GM10248 (cell line): ENCODE results near the gene CYFIP2.

Experiments
- CTCF ChIA-PET: fragments of 300-600 bp; sonication (Branson Sonifier 250); formaldehyde crosslinking; extraction: SDS; loops from one replicate; lab custom pipeline; 2021; ENCODE audit warnings: antibody characterized with exemption; lab: Yijun Ruan, JAX
- POLR2A ChIA-PET: fragments of 350-650 bp; sonication (Branson Sonifier 250); formaldehyde crosslinking; extraction: SDS; loops from one replicate; lab custom pipeline; 2020; ENCODE audit warnings: antibody characterized with exemption; lab: Yijun Ruan, JAX
- DNase-seq: peaks from one replicate; pipeline ENCODE4 v3.0.0; 2012; ENCODE audit errors: extremely low spot score
- TF ChIP-seq, protein P1 (sequence below): IDR thresholded peaks from 2 replicates; pipeline ENCODE4 v1.5.1; 2012; ENCODE audit warnings: mild to moderate bottlenecking, low read depth; ENCODE audit errors: extremely low read depth, missing control alignments, control extremely low read depth

The CYFIP2 gene

DNA sequence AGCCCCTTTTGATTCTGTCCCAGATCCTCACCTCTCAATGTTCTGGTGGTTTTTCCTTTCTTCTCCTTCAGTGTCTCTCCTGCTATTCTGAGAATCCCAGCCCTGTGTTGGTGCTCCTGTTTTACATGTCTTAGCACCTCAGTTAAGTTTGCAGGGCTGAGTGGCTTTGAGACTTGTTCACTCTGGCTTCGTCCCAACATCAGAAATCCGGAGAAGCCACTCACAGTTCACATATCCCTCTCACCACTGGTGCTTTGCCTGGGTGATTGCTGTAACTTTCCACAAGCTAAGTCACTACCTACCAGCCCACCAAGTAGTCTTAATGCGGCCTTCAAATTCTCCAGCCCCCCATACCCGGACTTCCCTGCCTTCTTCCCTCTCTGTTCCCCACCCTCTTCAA is 40.2 kb downstream of the CYFIP2 start:
- TF ChIP-seq, protein P1, sequence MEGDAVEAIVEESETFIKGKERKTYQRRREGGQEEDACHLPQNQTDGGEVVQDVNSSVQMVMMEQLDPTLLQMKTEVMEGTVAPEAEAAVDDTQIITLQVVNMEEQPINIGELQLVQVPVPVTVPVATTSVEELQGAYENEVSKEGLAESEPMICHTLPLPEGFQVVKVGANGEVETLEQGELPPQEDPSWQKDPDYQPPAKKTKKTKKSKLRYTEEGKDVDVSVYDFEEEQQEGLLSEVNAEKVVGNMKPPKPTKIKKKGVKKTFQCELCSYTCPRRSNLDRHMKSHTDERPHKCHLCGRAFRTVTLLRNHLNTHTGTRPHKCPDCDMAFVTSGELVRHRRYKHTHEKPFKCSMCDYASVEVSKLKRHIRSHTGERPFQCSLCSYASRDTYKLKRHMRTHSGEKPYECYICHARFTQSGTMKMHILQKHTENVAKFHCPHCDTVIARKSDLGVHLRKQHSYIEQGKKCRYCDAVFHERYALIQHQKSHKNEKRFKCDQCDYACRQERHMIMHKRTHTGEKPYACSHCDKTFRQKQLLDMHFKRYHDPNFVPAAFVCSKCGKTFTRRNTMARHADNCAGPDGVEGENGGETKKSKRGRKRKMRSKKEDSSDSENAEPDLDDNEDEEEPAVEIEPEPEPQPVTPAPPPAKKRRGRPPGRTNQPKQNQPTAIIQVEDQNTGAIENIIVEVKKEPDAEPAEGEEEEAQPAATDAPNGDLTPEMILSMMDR, result no peak
- ChIA-PET CTCF (interaction anchor here (1.0 to 4.0 kb wide), 4 partner anchors 18 to 157 kb away, joined by 3 to 33 read pairs (median 10); no protein-coding TSS in a partner anchor), POLR2A (no interaction called here)
- no peak for DNase-seq

DNA sequence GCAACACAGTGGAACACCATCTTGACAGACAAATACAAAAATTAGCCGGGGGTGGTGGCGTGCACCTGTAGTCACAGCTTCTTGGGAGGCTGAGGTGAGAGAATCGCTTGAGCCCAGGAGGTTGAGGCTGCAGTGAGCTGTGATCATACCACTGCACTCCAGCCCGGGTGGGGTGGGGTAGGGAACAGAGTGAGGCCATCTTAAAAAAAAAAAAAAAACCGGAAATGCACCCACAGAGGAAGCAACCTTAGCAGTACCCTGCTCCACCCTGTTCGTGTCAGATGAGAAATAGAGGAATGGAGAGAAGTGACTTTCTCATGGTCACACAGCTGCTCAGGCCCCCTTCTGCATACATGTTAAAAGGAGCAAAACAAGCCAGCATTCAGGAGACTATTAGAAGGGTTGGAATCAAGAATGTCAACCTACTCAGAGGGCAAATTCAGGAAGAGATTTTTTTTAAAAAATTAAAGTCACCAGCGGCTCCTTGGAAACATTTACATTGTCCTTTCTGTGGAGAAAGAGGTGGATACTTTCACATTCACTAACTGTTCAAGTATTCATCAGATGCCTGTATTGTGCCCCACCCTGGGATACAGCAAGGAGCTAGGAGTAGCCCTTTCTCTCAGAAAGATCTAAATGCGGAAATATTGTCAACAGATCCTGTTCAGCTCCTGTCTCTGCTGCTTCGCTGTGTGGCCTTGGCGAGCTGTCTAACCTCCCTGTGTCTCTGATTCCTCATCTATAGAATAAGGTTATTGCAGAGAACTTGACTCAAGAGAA is 41.0 kb downstream of the CYFIP2 start:
- ChIA-PET CTCF (interaction anchor here (0.9 to 4.0 kb wide), 8 partner anchors 8 to 158 kb away, joined by 3 to 33 read pairs (median 4); no protein-coding TSS in a partner anchor), POLR2A (no interaction called here)
- TF ChIP-seq, protein P1, result no peak
- no peak for DNase-seq

DNA sequence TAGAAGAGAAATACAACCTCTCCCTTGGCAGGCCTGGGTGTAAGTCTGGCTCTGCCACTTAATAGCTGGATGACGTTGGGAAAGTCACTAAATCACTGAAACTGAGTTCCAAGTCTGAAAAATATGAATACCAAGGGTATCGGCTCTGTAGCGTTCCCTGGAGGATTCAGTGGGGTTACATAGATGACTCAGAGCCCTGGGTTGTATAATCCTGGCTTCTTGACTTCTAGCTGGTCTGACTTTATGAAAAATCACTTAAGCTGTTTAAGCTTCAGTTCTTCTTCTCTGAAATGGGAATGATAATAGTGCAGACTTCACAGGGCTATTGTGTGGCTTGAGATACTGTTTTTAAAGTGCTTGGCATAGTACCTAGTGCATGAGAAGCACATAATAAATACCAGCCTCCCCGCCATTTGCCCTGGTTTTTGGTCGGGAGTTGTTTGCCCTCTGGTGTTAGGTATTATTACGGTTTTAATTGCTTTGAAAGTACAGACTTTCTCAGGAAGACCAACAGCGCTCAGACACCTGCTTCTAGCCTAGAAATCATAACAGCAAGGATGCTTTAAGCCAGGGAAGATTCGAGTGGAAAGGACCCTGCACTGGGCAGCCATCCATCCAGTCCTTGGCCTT is 43.0 kb downstream of the CYFIP2 start:
- POLR2A ChIA-PET, result no interaction called here
- TF ChIP-seq, protein P1, result no peak
- CTCF ChIA-PET, result interaction anchor here (0.6 to 4.0 kb wide), 7 partner anchors 9 to 160 kb away, joined by 3 to 33 read pairs (median 3); no protein-coding TSS in a partner anchor
- DNase-seq, result no peak

DNA sequence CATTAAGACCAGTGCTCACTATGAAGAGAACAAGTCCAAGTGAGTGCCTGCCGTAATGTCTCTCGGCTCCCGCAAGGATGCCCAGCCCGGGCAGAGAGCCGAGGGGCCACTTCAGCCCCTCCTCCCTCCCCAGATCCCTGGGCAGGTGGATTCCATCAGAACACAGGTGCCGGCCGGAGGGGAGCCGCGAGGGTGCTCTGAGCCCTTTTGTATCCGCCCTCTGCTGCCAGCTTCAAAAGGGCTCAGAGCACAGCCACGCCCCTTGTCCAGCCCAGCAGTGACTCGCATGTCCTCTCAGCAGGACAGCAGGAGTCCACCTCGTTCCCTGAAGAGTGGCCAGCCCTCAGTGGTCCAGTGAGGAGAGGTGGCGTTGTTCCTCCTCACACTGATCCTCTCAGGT is 43.9 kb downstream of the CYFIP2 start:
- POLR2A ChIA-PET, result no interaction called here
- TF ChIP-seq, protein P1, result no peak
- CTCF ChIA-PET, result interaction anchor here (1.4 to 2.3 kb wide), 3 partner anchors 19 to 57 kb away, joined by 4 to 7 read pairs (median 6); no protein-coding TSS in a partner anchor
- no peak for DNase-seq

- ChIA-PET CTCF (interaction anchor here (0.8 to 2.3 kb wide), 5 partner anchors 15 to 146 kb away, joined by 3 to 7 read pairs (median 3); no protein-coding TSS in a partner anchor), POLR2A (no interaction called here)
- TF ChIP-seq, protein P1, result no peak
- DNase-seq, result no peak
These were observed 45.7 kb downstream of the CYFIP2 start for GRCh38 chr5:157311595-157311994.

GRCh38 chr5:157312492-157312891 is 46.6 kb downstream of the CYFIP2 start:
- POLR2A ChIA-PET, result interaction anchor here (0.6 kb wide), 1 partner anchor 39 kb away, joined by 4 read pairs; no protein-coding TSS in a partner anchor
- CTCF ChIA-PET, result interaction anchor here (0.9 to 4.8 kb wide), 15 partner anchors 10 to 167 kb away, joined by 3 to 65 read pairs (median 4); no protein-coding TSS in a partner anchor
- DNase-seq, result peak; percentile 84
- TF ChIP-seq, protein P1, result peak; percentile 83
